GM12864 (cell line): ENCODE data around the gene ING5.

Experiments
- DNase-seq: peaks from one replicate; pipeline ENCODE4 v3.0.0-alpha.2; 2011; ENCODE audit warnings: low read depth
- H3K4me3 ChIP-seq: 2 replicates; pipeline ENCODE4 v1.5.1; 2011; ENCODE audit warnings: mild to moderate bottlenecking, low read depth, low read length, control low read depth
- CTCF ChIP-seq: IDR thresholded peaks from 2 replicates; pipeline ENCODE4 v1.5.1; 2011; ENCODE audit warnings: low read depth, mild to moderate bottlenecking, moderate library complexity, low read length, control low read depth, inconsistent platforms; ENCODE audit errors: missing control alignments

ING5 gene

GRCh38 chr2:241724259-241724974, 22.6 kb downstream of the ING5 start:
- no peak overlapping the region for H3K4me3 ChIP-seq
- no peak for TF ChIP-seq CTCF
- DNase-seq, result no peak

GRCh38 chr2:241724975-241725870, 23.4 kb downstream of the ING5 start:
- no peak for TF ChIP-seq CTCF
- H3K4me3 ChIP-seq, result no peak overlapping the region
- DNase-seq, result no peak

- TF ChIP-seq CTCF, result no peak
- no peak for DNase-seq
- H3K4me3 ChIP-seq, result no peak overlapping the region
Measured at GRCh38 chr2:241726459-241726858, 24.6 kb downstream of the ING5 start.

GRCh38 chr2:241728000-241728399, 26.2 kb downstream of the ING5 start:
- H3K4me3 ChIP-seq, result no peak overlapping the region
- TF ChIP-seq CTCF, result no peak
- DNase-seq, result no peak

- no peak overlapping the region for H3K4me3 ChIP-seq
- TF ChIP-seq CTCF, result no peak
- DNase-seq, result no peak
Measured at GRCh38 chr2:241728627-241729026, 26.8 kb downstream of the ING5 start.

GRCh38 chr2:241729868-241730267, 28.0 kb downstream of the ING5 start:
- H3K4me3 ChIP-seq, result no peak overlapping the region
- no peak for TF ChIP-seq CTCF
- no peak for DNase-seq
